ENCODE results near the gene TUBAL3.
"Not testable (repeated sequence)": the region's sequence is repeated elsewhere in the genome, so short reads cannot be mapped to it uniquely, and the experiment has no call there.

Gene TUBAL3

DNA sequence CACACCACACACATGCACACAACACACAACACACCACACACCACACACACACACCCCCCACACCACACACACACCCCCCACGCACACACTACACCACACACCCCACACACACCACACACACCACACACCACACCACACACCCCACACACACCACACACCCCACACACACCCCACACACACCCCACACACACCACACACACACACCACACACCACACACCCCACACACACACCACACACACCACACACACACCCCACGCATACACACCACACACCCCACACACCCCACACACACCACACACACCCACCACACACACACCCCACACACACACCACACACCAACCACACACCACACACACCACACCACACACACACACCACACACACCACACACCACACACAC is 23.4 kb downstream of the TUBAL3 start:
- DNase-seq (ENCODE audit: low read depth in 3 of 3, low spot score in 1 of 3), result no peak

DNA sequence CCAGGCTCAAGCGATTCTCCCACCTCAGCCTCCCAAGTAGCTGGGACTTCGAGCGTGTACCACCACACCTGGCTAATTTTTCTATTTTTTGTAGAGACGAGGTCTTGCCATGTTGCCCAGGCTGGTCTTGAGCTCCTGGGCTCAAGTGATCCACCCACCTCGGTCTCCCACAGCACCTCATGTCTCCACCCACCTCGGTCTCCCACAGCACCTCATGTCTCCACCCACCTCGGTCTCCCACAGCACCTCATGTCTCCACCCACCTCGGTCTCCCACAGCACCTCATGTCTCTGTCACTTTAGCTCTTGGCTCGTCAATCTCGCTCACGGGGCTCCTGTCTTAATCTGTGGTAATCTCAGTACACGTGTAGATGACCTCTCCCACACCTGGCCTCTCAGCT is 24.2 kb downstream of the TUBAL3 start:
- DNase-seq (ENCODE audit: low read depth in 3 of 3, low spot score in 1 of 3), result not testable (repeated sequence)

DNA sequence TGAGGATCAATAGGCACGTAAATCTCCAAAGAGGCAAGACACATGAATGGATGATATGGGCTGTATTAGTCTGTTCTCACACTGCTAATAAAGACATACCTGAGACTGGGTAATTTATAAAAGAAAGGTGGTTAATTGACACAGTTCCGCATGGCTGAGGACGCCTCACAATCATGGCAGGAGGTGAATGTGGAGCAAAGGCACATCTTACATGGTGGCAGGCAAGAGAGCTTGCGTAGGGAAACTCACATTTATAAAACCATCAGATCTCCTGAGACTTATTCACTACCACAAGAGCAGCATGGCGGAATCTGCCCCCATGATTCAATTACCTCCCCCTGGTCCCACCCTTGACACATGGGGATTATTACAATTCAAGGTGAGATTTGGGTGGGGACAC is 25.4 kb downstream of the TUBAL3 start:
- DNase-seq (ENCODE audit: low read depth in 3 of 3, low spot score in 1 of 3), result not testable (repeated sequence)

DNA sequence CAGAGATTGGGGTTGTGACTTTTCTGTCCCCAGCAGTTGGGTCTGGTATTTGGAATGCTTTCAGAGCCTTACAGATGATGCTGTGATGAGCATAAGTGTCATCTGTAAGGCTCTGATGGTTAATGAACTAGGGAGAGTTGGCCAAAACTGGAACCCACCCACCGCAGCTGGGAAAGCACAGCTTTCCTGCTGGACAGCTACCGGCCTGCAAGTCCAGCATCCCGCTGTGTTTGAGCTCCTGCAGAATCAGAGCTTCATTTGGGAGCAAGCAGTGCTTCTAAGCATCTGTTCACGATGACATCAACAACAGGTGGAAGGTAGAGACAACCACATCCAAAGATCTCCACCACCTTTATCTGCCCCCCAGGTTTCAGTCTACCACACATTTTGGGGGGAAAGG is 28.2 kb downstream of the TUBAL3 start:
- DNase-seq (ENCODE audit: low read depth in 3 of 3, low spot score in 1 of 3), result no peak

DNA sequence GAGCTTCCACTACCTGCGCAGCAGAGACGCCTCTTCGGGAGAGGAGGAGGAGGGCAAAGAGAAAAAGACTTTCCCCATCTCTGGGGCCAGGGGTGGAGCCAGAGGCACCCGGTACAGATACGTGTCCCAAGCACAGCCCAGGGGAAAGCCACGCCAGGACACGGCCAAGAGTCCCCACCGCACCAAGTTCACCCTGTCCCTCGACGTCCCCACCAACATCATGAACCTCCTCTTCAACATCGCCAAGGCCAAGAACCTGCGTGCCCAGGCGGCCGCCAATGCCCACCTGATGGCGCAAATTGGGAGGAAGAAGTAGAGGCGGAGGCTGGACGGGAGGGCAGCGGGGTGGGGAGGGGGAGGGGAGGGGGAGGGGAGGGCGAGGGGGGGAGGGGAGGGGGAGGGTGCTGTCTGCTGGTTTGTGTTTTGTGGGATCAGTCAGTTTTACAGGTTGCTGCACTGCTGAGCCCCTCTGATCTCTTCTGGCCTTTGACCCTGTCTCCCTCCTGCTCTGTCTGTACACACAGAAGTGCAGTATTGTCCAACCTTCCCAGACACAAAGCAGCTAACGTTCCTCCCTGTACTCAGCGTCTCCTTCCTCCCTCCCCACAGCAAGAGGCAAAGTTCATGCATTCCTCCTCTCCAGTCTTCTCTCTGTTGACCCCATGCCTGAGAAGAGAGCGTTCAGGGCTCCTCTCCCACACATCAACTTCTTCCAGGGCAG is 30.6 kb downstream of the TUBAL3 start:
- DNase-seq (ENCODE audit: low read depth in 3 of 3, low spot score in 1 of 3), result no peak

DNA sequence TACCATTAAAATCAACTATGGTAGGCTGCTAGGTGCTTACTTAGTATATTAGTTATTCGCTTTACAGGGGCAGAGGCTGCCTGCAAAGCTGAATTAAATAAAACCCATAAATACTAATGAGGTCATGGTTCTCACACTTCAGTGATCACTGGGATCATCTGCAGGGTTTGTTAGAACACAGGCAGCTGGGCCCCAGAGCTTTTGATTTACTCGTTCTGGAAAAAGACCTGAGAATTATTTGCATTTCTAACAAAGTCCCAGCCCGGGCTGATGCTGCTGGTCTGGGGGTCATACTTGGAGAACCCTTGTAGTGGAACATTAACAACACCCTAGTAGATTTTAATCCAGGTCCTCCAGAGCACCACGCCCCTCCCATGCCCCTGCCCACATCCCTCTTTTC is 31.3 kb downstream of the TUBAL3 start:
- no peak for DNase-seq (ENCODE audit: low read depth in 3 of 3, low spot score in 1 of 3)

DNA sequence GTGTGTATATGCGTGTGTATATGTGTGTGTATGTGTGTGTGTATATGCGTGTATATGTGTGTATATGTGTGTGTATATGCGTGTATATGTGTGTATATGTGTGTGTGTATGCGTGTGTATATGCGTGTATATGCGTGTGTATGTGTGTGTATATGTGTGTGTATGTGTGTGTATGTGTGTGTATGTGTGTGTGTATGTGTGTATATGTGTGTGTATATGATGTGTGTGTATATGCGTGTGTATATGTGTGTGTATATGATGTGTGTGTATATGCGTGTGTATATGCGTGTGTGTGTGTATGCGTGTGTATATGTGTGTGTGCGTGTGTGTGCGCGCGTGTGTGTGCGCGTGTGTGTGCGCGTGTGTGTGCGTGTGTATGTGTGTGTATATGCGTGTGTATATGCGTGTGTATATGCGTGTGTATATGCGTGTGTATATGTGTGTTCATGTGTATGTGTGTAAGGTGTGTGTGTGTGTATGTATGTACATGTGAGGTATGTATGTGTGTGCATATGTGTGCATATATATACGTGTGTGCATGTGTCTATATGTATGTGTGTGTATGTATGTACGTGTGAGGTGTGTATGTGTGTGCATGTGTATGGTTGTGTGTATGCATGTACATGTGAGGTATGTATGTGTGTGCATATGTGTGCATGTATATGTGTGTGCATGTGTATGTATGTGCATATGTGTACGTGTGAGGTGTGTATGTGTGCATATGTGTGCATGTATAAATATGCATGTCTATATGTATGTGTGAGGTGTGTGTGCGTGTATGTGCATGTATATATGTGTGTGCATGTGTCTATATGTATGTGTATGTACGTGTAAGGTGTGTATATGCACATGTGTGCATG is 33.9 kb downstream of the TUBAL3 start:
- DNase-seq (ENCODE audit: low read depth in 3 of 3, low spot score in 1 of 3), result no peak

DNA sequence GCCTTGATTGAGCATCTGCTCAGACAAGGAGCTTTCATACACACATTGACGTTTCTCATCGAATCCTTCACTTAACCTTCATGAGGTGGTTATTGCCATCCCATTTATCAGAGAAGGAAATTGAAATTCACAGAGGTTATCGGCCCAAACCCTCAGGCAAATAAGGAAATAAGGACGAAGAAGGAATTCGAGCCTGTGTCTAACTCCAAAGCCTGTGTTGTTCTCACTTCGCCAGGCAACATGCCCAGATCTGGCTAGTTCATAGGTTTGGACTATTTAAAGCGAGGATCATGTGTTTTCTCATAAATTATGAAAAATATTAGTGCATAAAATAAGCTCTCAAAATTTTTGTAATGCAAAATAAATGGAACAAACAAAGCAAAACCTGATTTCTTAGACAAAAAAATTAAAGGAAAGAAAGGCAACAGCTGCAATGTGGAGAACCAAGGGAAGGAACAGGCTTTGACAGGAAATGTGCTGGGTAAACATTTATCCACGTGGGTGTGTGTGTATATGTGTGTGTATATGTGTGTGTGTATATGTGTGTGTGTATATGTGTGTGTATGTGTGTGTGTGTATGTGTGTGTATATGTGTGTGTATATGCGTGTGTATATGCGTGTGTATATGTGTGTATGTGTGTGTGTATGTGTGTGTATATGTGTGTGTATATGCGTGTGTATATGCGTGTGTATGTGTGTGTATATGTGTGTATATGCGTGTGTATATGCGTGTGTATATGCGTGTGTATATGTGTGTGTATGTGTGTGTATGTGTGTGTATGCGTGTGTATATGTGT is 35.1 kb downstream of the TUBAL3 start:
- DNase-seq (ENCODE audit: low read depth in 3 of 3, low spot score in 1 of 3), result no peak

DNA sequence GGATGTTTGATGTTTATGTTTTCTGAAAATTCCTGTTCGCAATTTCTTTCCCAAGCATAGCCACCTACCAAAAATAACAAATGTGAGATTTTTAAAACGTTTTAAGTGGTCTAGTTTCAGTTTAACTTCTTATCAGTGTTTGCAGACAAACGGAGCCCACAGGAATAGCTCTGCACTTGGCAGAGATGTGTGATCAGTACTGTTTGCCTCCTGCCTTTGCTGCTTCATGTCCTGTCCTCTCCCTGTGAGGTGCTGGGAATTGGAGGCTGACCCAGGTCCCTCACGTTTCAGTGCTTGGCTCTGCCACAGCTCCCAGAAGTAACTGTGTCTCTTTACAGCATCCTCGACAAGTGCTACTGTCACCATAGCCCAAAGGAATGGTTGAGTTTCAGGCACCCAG is 38.7 kb downstream of the TUBAL3 start:
- no peak for DNase-seq (ENCODE audit: low read depth in 3 of 3, low spot score in 1 of 3)

DNA sequence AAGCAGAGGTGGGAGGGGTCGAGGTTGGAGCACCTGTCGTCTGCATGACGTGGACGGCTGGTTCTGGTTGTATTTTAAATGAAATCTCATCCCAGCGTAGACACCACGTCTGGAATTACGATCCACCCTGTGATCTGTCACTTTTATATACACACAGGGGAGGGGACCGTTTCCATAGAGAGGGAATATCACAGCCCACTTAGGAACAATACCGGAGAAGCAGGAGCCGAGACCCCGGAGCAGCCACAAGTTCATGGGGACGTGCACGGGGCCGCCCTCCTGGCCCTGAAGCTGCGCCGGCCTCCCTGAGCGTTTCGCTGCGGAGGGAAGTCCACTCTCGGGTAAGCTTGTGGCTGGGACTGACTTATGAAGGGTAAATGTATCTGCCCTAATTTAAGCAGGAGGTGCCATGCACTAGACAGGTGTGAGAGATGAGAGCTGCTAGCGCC is 39.7 kb downstream of the TUBAL3 start, which contains the start of gene UCN3:
UCN3 (plus strand) TSS at position 77 of the 449 bp plus-strand sequence. CDS start 8,755 bp downstream, outside the sequence.
- DNase-seq (ENCODE audit: low read depth in 3 of 3, low spot score in 1 of 3), result no peak

DNA sequence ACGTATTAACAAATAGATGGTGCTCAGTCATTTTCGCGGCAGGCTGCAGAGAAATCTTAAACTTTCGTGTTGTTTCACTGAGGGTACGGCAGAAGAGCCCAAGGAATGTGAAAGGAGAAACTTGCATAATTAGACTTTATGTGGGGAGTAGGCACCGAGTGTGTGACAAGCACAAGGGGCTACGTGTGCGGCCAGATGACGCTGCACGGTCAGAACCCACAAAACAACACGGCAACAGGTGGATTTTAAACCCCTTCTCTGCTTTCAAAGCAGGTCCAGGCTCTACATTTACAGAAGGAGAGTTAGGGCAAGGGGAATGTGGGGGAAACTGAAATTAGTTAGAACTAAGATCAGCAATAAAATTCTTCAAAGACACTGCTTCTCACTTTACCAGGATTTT is 40.3 kb downstream of the TUBAL3 start:
- DNase-seq (ENCODE audit: low read depth in 3 of 3, low spot score in 1 of 3), result no peak

DNA sequence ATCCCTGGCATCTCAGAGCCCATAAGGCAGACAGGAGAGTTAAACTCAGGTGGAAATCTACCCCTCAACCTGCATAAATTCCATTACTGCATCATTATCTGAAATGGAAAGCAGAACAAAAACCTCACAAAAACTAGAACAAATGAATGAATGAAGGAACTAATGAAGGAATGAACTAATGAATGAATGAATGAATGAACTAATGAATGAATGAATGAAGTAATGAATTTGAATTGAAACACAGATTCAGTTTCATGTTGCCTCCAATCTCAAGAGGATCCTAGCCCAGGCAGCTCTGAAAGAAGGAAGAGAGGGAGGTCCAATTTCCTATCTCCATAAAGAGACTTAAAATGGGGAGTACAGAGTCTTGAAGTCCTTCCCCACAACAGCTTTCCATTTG is 41.8 kb downstream of the TUBAL3 start:
- no peak for DNase-seq (ENCODE audit: low read depth in 3 of 3, low spot score in 1 of 3)

DNA sequence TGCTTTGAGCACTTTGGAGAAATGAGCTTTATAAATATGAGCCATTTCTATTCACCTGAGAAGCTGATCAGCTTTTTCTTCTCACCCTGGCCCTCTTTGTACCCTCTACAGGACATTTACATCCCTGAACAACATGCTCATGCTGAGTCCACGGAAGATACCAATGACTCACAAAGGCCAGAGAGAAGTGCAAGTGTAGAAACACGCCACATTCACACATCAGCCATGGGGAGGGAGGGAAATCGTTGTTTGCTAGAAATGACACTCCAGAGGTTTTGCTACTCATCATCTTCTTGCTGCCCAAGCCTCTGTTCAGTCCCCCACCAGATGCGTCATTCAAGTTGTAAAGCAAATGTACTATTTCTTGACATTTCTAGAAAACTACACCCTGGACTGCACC is 42.7 kb downstream of the TUBAL3 start:
- DNase-seq (ENCODE audit: low read depth in 3 of 3, low spot score in 1 of 3), result no peak

DNA sequence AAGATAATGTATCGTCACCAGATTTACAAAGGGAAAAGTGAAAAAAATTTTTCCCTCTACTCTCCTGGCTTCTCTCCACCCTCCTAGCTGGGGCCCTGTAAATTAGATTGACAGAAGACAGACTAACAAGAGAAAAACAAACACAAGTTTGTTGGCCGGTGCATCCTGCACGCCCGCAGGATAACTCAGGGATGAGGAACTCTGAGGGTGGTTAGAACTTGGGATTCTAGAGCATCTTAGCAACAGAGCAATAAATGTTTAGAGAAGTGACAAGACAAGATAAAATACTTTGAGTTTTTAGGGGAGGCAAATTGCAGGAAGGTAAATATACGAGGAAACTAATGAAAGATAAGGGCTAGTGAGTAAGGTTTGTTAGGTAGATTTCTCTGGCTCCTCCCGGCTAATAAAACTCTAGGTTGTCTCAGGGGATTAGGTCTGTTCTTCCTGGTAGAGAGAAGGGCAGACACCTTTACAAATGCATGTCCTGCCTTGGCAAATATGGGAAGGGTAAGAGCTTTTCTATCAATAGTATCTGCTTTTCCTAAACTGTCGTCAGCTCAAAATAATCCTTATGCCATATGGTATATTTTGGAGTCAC is 44.2 kb downstream of the TUBAL3 start:
- no peak for DNase-seq (ENCODE audit: low read depth in 3 of 3, low spot score in 1 of 3)

DNA sequence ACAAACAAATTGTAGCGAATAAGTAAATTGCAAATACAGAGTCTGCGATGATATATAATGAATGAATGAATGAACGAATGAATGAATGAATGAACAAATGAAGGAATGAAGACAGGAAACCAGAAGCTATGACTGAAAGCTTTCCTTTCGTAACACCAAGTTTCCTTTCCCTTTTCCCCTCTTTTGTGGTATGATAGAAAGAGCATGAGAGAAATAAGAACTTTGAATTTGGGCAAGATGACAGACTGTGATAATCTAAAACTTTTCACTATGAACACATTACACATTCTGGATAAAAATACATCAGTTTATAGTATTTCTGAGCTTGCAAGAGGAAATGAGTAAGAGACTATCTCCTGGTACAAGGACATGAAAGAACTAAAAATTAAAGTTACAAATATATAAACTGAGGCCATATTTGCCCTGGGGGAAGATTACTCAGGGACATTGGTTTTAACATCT is 48.3 kb downstream of the TUBAL3 start:
- no peak for DNase-seq (ENCODE audit: low read depth in 3 of 3, low spot score in 1 of 3)

DNA sequence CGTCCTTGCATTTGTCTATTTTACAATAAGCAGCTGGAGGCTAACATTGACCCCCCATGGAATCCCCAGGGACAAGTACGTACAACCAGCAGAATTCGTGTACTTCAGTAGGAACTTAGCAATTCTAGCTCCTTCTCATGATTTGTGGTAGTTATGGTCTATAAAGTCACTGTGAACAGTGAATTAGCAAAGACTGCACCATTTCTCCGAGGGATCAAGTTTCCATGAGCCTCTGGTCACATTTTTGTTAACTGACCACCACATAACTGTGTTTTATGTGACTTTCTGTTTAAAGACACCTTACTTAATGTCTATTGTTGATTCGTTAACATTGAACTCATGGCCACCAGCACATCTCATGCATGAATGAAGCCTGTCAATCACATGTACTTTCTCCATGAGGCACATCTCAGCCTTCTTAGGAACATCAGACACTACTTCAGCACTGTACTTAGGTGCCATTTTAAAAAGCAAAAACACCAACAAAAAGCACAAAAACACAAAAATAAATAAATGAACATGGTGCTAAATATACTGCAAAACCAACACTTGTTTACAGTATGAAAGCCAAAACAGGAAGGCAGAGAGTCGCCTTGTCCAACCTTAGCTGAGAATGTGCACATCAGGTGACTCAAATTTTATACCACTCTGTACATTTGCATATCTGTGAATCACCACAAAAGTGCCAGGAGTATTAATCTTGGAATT is 48.9 kb downstream of the TUBAL3 start:
- DNase-seq (ENCODE audit: low read depth in 3 of 3, low spot score in 1 of 3), result no peak

DNA sequence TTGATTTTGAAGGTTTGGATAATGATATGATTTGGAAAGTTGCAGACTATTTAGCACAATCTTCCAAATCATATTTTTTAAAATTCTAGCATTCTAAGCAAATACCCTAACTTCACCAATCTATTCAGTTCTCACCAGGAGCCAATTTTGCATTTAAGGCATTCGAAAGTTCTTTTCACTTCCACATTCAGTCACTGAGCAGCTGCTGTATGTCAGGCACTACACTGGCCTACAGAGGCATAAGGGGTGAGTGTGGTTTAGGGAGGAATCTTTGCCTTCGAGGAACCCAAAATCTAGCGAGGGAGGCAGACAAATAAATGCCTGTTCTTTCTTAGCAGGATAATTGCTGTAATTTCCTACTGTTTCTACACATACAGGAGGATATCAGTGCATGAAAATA is 50.6 kb downstream of the TUBAL3 start:
- no peak for DNase-seq (ENCODE audit: low read depth in 3 of 3, low spot score in 1 of 3)

DNA sequence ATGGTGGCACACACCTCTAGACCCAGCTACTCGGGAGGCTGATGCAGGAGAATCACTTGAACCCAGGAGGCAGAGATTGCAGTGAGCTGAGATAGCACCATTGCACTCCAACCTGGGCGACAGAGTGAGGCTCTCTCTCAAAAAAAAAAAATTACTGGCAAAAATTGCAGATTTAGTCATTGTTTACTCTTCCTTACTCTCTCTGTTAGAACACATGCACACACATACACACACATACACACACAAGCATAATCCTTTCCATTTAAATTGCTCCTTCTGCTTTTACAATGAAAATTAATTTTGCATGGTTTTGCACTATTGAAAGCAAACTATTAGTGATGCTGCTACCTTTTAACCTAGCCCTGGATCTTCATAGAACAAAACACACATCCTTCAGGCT is 55.3 kb downstream of the TUBAL3 start:
- DNase-seq (ENCODE audit: low read depth in 3 of 3, low spot score in 1 of 3), result no peak

DNA sequence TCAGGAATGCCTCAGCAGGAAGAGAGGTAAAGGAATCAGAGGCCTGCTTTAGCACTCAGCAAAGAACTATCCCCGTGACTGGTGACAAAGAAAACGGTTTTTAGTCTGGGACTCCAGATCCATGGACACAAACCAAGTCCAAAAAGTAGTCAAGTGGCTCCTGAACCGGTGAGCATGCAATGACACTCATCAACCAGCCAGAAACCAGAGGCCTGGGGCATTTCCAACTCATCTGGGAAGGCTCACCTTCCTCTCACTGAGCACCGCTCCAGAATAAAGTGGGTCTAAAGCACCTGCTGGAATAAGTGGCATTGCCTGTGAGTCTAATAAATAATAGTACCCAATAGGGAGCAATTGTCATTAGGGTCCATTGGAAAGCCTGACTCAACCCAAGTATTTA is 57.7 kb downstream of the TUBAL3 start:
- no peak for DNase-seq (ENCODE audit: low read depth in 3 of 3, low spot score in 1 of 3)

DNA sequence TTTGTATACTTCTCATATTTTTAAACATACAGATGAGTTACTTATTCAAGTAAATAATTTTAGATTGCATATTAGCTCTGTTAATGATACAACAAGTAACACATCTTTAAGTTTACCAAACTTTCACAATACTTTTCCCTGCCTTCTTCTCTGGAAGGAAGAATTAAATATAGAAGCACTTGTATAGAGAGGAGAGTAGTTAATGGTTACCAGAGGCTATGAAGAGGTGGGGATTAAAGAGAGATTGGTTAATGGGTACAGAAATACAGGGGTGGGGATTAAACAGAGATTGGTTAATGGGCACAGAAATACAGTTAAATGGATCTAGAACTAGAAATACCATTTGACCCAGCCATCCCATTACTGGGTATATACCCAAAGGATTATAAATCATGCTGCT is 59.9 kb downstream of the TUBAL3 start:
- no peak for DNase-seq (ENCODE audit: low read depth in 3 of 3, low spot score in 1 of 3)

Measured in stimulated activated CD4-positive, alpha-beta T cell treated with anti-CD3 and anti-CD28 coated beads, TNF-alpha, amount 100 ng/mL, for 1 hour (primary cell).